ENCODE data around the gene NPAS2.

Gene NPAS2
- 1.2 to 1.8 reads per million in 2 donors for total RNA-seq

GRCh38 chr2:100819370-100820272 is at the start of gene NPAS2:
Gene NPAS2, plus strand, starts transcription at chr2:100820139. Its CDS starts 84,616 bp downstream, at chr2:100904755.
- no peak for DNase-seq

GRCh38 chr2:100771125-100771524 is 48.8 kb upstream of the NPAS2 start:
- DNase-seq, result no peak

GRCh38 chr2:100773538-100773937 is 46.4 kb upstream of the NPAS2 start:
- DNase-seq, result no peak

- no peak for DNase-seq
Measured at GRCh38 chr2:100776445-100776844, 43.5 kb upstream of the NPAS2 start.

GRCh38 chr2:100778637-100779450 is 41.1 kb upstream of the NPAS2 start:
- DNase-seq, result no peak

GRCh38 chr2:100779908-100780202 is 40.1 kb upstream of the NPAS2 start:
- DNase-seq, result no peak

- DNase-seq, result no peak
Measured at GRCh38 chr2:100780203-100781008, 39.5 kb upstream of the NPAS2 start.

GRCh38 chr2:100781009-100781325 is 39.0 kb upstream of the NPAS2 start:
- no peak for DNase-seq

GRCh38 chr2:100781523-100782379 is 38.2 kb upstream of the NPAS2 start:
- no peak for DNase-seq

- DNase-seq, result no peak
Measured at GRCh38 chr2:100782380-100782878, 37.5 kb upstream of the NPAS2 start.

- DNase-seq, result no peak
Measured at GRCh38 chr2:100783987-100784386, 36.0 kb upstream of the NPAS2 start.

- no peak for DNase-seq
Measured at GRCh38 chr2:100784681-100785080, 35.3 kb upstream of the NPAS2 start.

- no peak for DNase-seq
Measured at GRCh38 chr2:100785626-100786296, 34.2 kb upstream of the NPAS2 start.

GRCh38 chr2:100786297-100786658 is 33.7 kb upstream of the NPAS2 start:
- DNase-seq, result no peak

- DNase-seq, result no peak
Measured at GRCh38 chr2:100786985-100787384, 33.0 kb upstream of the NPAS2 start.

- no peak for DNase-seq
Measured at GRCh38 chr2:100789361-100789760, 30.6 kb upstream of the NPAS2 start.

GRCh38 chr2:100791294-100791935 is 28.5 kb upstream of the NPAS2 start:
- no peak for DNase-seq

GRCh38 chr2:100791936-100792308 is 28.0 kb upstream of the NPAS2 start:
- DNase-seq, result no peak

GRCh38 chr2:100793220-100793619 is 26.7 kb upstream of the NPAS2 start:
- DNase-seq, result no peak

- DNase-seq, result no peak
Measured at GRCh38 chr2:100793982-100794381, 26.0 kb upstream of the NPAS2 start.

- no peak for DNase-seq
Measured at GRCh38 chr2:100796499-100797100, 23.3 kb upstream of the NPAS2 start.

Measured in T-helper 9 cell (primary cell).